HepG2 (cell line): ENCODE data around the gene S100A12. TPM values are rescaled to one million over a fixed set of nuclear protein-coding genes. Genes with fewer than 3 reads are reported as not detected.

Source experiments
- ATF5 ChIP-seq: sonication (generic); formaldehyde crosslinking; IDR thresholded peaks from 2 replicates; pipeline ENCODE4 v1.4.0; 2020; ENCODE audit warnings: mild to moderate bottlenecking, low read depth, missing genetic modification reagents
- CERS6 ChIP-seq: sonication (generic); formaldehyde crosslinking; IDR thresholded peaks from 2 replicates; pipeline ENCODE4 v1.5.0; 2020; ENCODE audit warnings: missing genetic modification reagents
- EHMT2 ChIP-seq: fragments of 200-600 bp; sonication (generic); IDR thresholded peaks from 2 replicates; pipeline ENCODE4 v1.7.0; 2017; ENCODE audit warnings: antibody characterized with exemption, low read depth, low read length, borderline replicate concordance
- ESRRA ChIP-seq: sonication (generic); formaldehyde crosslinking; IDR thresholded peaks from 2 replicates; pipeline ENCODE4 v1.5.1; 2020; ENCODE audit warnings: mild to moderate bottlenecking, low read depth, missing genetic modification reagents
- KDM4B ChIP-seq: sonication (generic); formaldehyde crosslinking; IDR thresholded peaks from 2 replicates; pipeline ENCODE4 v1.4.0; 2020; ENCODE audit warnings: missing genetic modification reagents
- KLF12 ChIP-seq: sonication (generic); formaldehyde crosslinking; IDR thresholded peaks from 2 replicates; pipeline ENCODE4 v1.4.0; 2020; ENCODE audit warnings: missing genetic modification reagents, borderline replicate concordance
- NFKB2 ChIP-seq: sonication (generic); formaldehyde crosslinking; IDR thresholded peaks from 2 replicates; pipeline ENCODE4 v1.4.0; 2020; ENCODE audit warnings: missing genetic modification reagents, borderline replicate concordance
- NFRKB ChIP-seq: fragments of 450-650 bp; IDR thresholded peaks from 2 replicates; pipeline ENCODE4 v1.6.1; 2017
- PTBP1 ChIP-seq: fragments of 200-400 bp; formaldehyde crosslinking; IDR thresholded peaks from 2 replicates; pipeline ENCODE4 v1.6.1; 2018; ENCODE audit warnings: low read length, low read depth; ENCODE audit not compliant: poor library complexity, severe bottlenecking
- SALL1 ChIP-seq: sonication (generic); formaldehyde crosslinking; IDR thresholded peaks from 2 replicates; pipeline ENCODE4 v1.8.0; 2022; ENCODE audit warnings: mild to moderate bottlenecking, missing genetic modification reagents
- SMARCC2 ChIP-seq: fragments of 450-650 bp; IDR thresholded peaks from 2 replicates; pipeline ENCODE4 v1.6.1; 2017; ENCODE audit warnings: antibody characterized with exemption, mild to moderate bottlenecking
- ZFYVE20 ChIP-seq: sonication (generic); formaldehyde crosslinking; IDR thresholded peaks from 2 replicates; pipeline ENCODE4 v1.8.0; 2023; ENCODE audit warnings: low read depth, mild to moderate bottlenecking, moderate library complexity, missing genetic modification reagents, borderline replicate concordance
- ZMYM2 ChIP-seq: sonication (generic); formaldehyde crosslinking; IDR thresholded peaks from 2 replicates; pipeline ENCODE4 v1.8.0; 2022; ENCODE audit warnings: mild to moderate bottlenecking, missing genetic modification reagents
- ZNF263 ChIP-seq: sonication (generic); formaldehyde crosslinking; IDR thresholded peaks from 2 replicates; pipeline ENCODE4 v1.4.0; 2020; ENCODE audit warnings: missing genetic modification reagents
- ZNF629 ChIP-seq: sonication (generic); formaldehyde crosslinking; conservative IDR thresholded peaks from 2 replicates; pipeline ENCODE4 v1.5.0; 2020; ENCODE audit warnings: missing genetic modification reagents
- ZNF839 ChIP-seq: sonication (generic); formaldehyde crosslinking; IDR thresholded peaks from 2 replicates; pipeline ENCODE4 v1.4.0; 2020; ENCODE audit warnings: missing genetic modification reagents, mild to moderate bottlenecking, borderline replicate concordance
- ZSCAN22 ChIP-seq: sonication (generic); formaldehyde crosslinking; IDR thresholded peaks from 2 replicates; pipeline ENCODE4 v1.4.0; 2020; ENCODE audit warnings: mild to moderate bottlenecking, missing genetic modification reagents
- polyA plus RNA-seq, 8 experiments: library from polyadenylated mRNA; depleted of rRNA in 3 of 8; stranded (reverse) in 7 of 8; unstranded in 1 of 8; fragments of >200 nt; fragmentation: Illumina TruSeq in 4 of 8; extraction: Trizol in 4 of 8; gene quantifications; 2 replicates each; pipeline versions ENCODE4 v1.2.1 to v1.2.3, GENCODE V29; 2011 to 2016; ENCODE audit warnings: low read depth in 4 of 8, missing spikeins in 1 of 8, mixed read lengths in 1 of 8; ENCODE audit not compliant: insufficient read depth in 1 of 8
- total RNA-seq, 5 experiments: library from RNA; depleted of rRNA; stranded (reverse); fragments of >200 nt; fragmentation: Illumina TruSeq; extraction: Trizol; gene quantifications; 2 replicates each; pipeline ENCODE4 v1.2.3, GENCODE V29; 2016; ENCODE audit warnings: low read depth in 1 of 5
- TF ChIP-seq, protein P1 (sequence below): sonication (generic); formaldehyde crosslinking; IDR thresholded peaks from 2 replicates; pipeline ENCODE4 v1.4.0; 2020; ENCODE audit warnings: missing genetic modification reagents, borderline replicate concordance
- TF ChIP-seq, protein P2 (sequence below): IDR thresholded peaks from 2 replicates; pipeline ENCODE4 v1.6.1; 2016; ENCODE audit warnings: mild to moderate bottlenecking, missing biosample characterization, missing genetic modification reagents
- TF ChIP-seq, protein P3 (sequence below): sonication (generic); formaldehyde crosslinking; IDR thresholded peaks from 2 replicates; pipeline ENCODE4 v1.4.0; 2020; ENCODE audit warnings: missing genetic modification reagents

Gene S100A12
- total and polyA plus RNA-seq, 2 of the 13 experiments (the other 11 are each of a cell fraction or from before 2014, with no cell fraction given): not detected

GRCh38 chr1:153422450-153423068 is 47.1 kb upstream of the S100A12 start (continued):
- TF ChIP-seq ATF5 (CRISPR knock-in tag) (no peak), ZNF629 (CRISPR knock-in tag) (no peak), ZNF839 (CRISPR knock-in tag) (no peak), EHMT2 (peak; percentile 85; the same call in 1 of the 2 replicates), PTBP1 (no peak), SALL1 (CRISPR knock-in tag) (peak; percentile 65), ESRRA (CRISPR knock-in tag) (no peak), ZFYVE20 (CRISPR knock-in tag) (no peak), ZMYM2 (CRISPR knock-in tag) (no peak), NFKB2 (CRISPR knock-in tag) (no peak), KDM4B (peak; percentile 41; the same call in 1 of the 2 replicates), KLF12 (CRISPR knock-in tag) (no peak), CERS6 (CRISPR knock-in tag) (no peak), ZSCAN22 (CRISPR knock-in tag) (no peak), SMARCC2 (no peak), NFRKB (no peak), ZNF263 (CRISPR knock-in tag) (0 out of 2 replicates have a peak, but pooled peaks have one; percentile 23)
- TF ChIP-seq, protein P1, sequence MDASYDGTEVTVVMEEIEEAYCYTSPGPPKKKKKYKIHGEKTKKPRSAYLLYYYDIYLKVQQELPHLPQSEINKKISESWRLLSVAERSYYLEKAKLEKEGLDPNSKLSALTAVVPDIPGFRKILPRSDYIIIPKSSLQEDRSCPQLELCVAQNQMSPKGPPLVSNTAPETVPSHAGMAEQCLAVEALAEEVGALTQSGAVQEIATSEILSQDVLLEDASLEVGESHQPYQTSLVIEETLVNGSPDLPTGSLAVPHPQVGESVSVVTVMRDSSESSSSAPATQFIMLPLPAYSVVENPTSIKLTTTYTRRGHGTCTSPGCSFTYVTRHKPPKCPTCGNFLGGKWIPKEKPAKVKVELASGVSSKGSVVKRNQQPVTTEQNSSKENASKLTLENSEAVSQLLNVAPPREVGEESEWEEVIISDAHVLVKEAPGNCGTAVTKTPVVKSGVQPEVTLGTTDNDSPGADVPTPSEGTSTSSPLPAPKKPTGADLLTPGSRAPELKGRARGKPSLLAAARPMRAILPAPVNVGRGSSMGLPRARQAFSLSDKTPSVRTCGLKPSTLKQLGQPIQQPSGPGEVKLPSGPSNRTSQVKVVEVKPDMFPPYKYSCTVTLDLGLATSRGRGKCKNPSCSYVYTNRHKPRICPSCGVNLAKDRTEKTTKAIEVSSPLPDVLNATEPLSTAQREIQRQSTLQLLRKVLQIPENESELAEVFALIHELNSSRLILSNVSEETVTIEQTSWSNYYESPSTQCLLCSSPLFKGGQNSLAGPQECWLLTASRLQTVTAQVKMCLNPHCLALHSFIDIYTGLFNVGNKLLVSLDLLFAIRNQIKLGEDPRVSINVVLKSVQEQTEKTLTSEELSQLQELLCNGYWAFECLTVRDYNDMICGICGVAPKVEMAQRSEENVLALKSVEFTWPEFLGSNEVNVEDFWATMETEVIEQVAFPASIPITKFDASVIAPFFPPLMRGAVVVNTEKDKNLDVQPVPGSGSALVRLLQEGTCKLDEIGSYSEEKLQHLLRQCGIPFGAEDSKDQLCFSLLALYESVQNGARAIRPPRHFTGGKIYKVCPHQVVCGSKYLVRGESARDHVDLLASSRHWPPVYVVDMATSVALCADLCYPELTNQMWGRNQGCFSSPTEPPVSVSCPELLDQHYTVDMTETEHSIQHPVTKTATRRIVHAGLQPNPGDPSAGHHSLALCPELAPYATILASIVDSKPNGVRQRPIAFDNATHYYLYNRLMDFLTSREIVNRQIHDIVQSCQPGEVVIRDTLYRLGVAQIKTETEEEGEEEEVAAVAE (CRISPR knock-in tag): peak; percentile 86; the same call in 1 of the 2 replicates
- TF ChIP-seq, protein P2, sequence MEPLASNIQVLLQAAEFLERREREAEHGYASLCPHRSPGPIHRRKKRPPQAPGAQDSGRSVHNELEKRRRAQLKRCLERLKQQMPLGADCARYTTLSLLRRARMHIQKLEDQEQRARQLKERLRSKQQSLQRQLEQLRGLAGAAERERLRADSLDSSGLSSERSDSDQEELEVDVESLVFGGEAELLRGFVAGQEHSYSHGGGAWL: peak; percentile 53; the same call in 1 of the 2 replicates
- TF ChIP-seq, protein P3, sequence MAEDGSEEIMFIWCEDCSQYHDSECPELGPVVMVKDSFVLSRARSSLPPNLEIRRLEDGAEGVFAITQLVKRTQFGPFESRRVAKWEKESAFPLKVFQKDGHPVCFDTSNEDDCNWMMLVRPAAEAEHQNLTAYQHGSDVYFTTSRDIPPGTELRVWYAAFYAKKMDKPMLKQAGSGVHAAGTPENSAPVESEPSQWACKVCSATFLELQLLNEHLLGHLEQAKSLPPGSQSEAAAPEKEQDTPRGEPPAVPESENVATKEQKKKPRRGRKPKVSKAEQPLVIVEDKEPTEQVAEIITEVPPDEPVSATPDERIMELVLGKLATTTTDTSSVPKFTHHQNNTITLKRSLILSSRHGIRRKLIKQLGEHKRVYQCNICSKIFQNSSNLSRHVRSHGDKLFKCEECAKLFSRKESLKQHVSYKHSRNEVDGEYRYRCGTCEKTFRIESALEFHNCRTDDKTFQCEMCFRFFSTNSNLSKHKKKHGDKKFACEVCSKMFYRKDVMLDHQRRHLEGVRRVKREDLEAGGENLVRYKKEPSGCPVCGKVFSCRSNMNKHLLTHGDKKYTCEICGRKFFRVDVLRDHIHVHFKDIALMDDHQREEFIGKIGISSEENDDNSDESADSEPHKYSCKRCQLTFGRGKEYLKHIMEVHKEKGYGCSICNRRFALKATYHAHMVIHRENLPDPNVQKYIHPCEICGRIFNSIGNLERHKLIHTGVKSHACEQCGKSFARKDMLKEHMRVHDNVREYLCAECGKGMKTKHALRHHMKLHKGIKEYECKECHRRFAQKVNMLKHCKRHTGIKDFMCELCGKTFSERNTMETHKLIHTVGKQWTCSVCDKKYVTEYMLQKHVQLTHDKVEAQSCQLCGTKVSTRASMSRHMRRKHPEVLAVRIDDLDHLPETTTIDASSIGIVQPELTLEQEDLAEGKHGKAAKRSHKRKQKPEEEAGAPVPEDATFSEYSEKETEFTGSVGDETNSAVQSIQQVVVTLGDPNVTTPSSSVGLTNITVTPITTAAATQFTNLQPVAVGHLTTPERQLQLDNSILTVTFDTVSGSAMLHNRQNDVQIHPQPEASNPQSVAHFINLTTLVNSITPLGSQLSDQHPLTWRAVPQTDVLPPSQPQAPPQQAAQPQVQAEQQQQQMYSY (CRISPR knock-in tag): no peak
